Measurements from ENCODE around the gene APOBEC3G. TPM values are rescaled to one million over a fixed set of nuclear protein-coding genes. Genes with fewer than 3 reads are reported as not detected.

The APOBEC3G gene
- total and polyA plus RNA-seq, 2 donors (not counting 1 experiment from before 2014, with no cell fraction given) = 14.3 to 22.1 TPM

GRCh38 chr22:39125622-39126021 lies 48.5 kb downstream of the APOBEC3G start:
- DNase-seq (ENCODE audit: low read depth in 2 of 2) = no peak
- H3K4me1 ChIP-seq (ENCODE audit: control insufficient read depth, extremely low read depth, insufficient read depth, low read length) = no peaks in the 10 kb centered on the region
- H3K79me2 ChIP-seq (ENCODE audit: control insufficient read depth, insufficient read depth, low read length) = no peaks in the 10 kb centered on the region
- H2AFZ ChIP-seq (ENCODE audit: low read length) = no peak overlapping the region
- H3K4me2 ChIP-seq (ENCODE audit: extremely low read depth, insufficient read depth, low read length) = no peak overlapping the region
- H3K4me3 ChIP-seq (replicated peaks in 1 of 4; ENCODE audit: control extremely low read depth in 1 of 4, insufficient read depth in 1 of 4, low read depth in 3 of 4, low read length in 4 of 4) = no peak overlapping the region
- no peak overlapping the region for H3K27ac ChIP-seq (ENCODE audit: insufficient read depth, low read length)
- peaks cover 3% of the 10 kb centered on the region for H3K27me3 ChIP-seq (ENCODE audit: control insufficient read depth, insufficient read depth, low read length)
- H3K9me3 ChIP-seq (ENCODE audit: control insufficient read depth, insufficient read depth, low read depth, low read length) = no peaks in the 10 kb centered on the region
- no peak for TF ChIP-seq CTCF (conservative IDR thresholded peaks at IDR 0.05 in 1 of 2, IDR thresholded peaks at IDR 0.05 in 1 of 2; ENCODE audit: low read depth in 1 of 2, low read length in 2 of 2)
- no peaks in the 10 kb centered on the region for H3K36me3 ChIP-seq (ENCODE audit: control insufficient read depth, insufficient read depth, low read length)
- no peak overlapping the region for H3K9ac ChIP-seq (ENCODE audit: insufficient read depth, low read length)
- no peaks in the 10 kb centered on the region for H4K20me1 ChIP-seq (ENCODE audit: control insufficient read depth, extremely low read depth, insufficient read depth, low read length)

- H3K36me3 ChIP-seq (ENCODE audit: control insufficient read depth, insufficient read depth, low read length) = no peaks in the 10 kb centered on the region
- H3K27ac ChIP-seq (ENCODE audit: insufficient read depth, low read length) = no peak overlapping the region
- TF ChIP-seq CTCF (conservative IDR thresholded peaks at IDR 0.05 in 1 of 2, IDR thresholded peaks at IDR 0.05 in 1 of 2; ENCODE audit: low read depth in 1 of 2, low read length in 2 of 2) (no peak), EZH2 (IDR thresholded peaks at IDR 0.05; ENCODE audit: low read length, missing control alignments) (no peak)
- H3K79me2 ChIP-seq (ENCODE audit: control insufficient read depth, insufficient read depth, low read length) = no peaks in the 10 kb centered on the region
- H3K4me1 ChIP-seq (ENCODE audit: control insufficient read depth, extremely low read depth, insufficient read depth, low read length) = peaks cover 9% of the 10 kb centered on the region
- no peak overlapping the region for H3K4me2 ChIP-seq (ENCODE audit: extremely low read depth, insufficient read depth, low read length)
- H4K20me1 ChIP-seq (ENCODE audit: control insufficient read depth, extremely low read depth, insufficient read depth, low read length) = no peaks in the 10 kb centered on the region
- H3K9me3 ChIP-seq (ENCODE audit: control insufficient read depth, insufficient read depth, low read depth, low read length) = no peaks in the 10 kb centered on the region
- DNase-seq (ENCODE audit: low read depth in 2 of 2) = no peak
- H3K9ac ChIP-seq (ENCODE audit: insufficient read depth, low read length) = no peak overlapping the region
- no peak overlapping the region for H3K4me3 ChIP-seq (replicated peaks in 1 of 4; ENCODE audit: control extremely low read depth in 1 of 4, insufficient read depth in 1 of 4, low read depth in 3 of 4, low read length in 4 of 4)
- no peak overlapping the region for H2AFZ ChIP-seq (ENCODE audit: low read length)
- no peaks in the 10 kb centered on the region for H3K27me3 ChIP-seq (ENCODE audit: control insufficient read depth, insufficient read depth, low read length)
Observed at GRCh38 chr22:39128508-39128907, 51.4 kb downstream of the APOBEC3G start.

GRCh38 chr22:39129081-39129480 lies 52.0 kb downstream of the APOBEC3G start:
- DNase-seq (ENCODE audit: low read depth in 2 of 2) = no peak
- no peaks in the 10 kb centered on the region for H3K79me2 ChIP-seq (ENCODE audit: control insufficient read depth, insufficient read depth, low read length)
- no peak for TF ChIP-seq CTCF (conservative IDR thresholded peaks at IDR 0.05 in 1 of 2, IDR thresholded peaks at IDR 0.05 in 1 of 2; ENCODE audit: low read depth in 1 of 2, low read length in 2 of 2)
- TF ChIP-seq EZH2 (IDR thresholded peaks at IDR 0.05; ENCODE audit: low read length, missing control alignments) = no peak
- H3K9ac ChIP-seq (ENCODE audit: insufficient read depth, low read length) = no peak overlapping the region
- no peak overlapping the region for H3K4me2 ChIP-seq (ENCODE audit: extremely low read depth, insufficient read depth, low read length)
- H3K36me3 ChIP-seq (ENCODE audit: control insufficient read depth, insufficient read depth, low read length) = no peaks in the 10 kb centered on the region
- no peaks in the 10 kb centered on the region for H3K9me3 ChIP-seq (ENCODE audit: control insufficient read depth, insufficient read depth, low read depth, low read length)
- H3K4me1 ChIP-seq (ENCODE audit: control insufficient read depth, extremely low read depth, insufficient read depth, low read length) = peaks cover 9% of the 10 kb centered on the region
- H3K4me3 ChIP-seq (replicated peaks in 1 of 4; ENCODE audit: control extremely low read depth in 1 of 4, insufficient read depth in 1 of 4, low read depth in 3 of 4, low read length in 4 of 4) = no peak overlapping the region
- no peaks in the 10 kb centered on the region for H3K27me3 ChIP-seq (ENCODE audit: control insufficient read depth, insufficient read depth, low read length)
- no peaks in the 10 kb centered on the region for H4K20me1 ChIP-seq (ENCODE audit: control insufficient read depth, extremely low read depth, insufficient read depth, low read length)
- H3K27ac ChIP-seq (ENCODE audit: insufficient read depth, low read length) = no peak overlapping the region
- no peak overlapping the region for H2AFZ ChIP-seq (ENCODE audit: low read length)
